ENCODE data around the gene FHAD1.

The FHAD1 gene

GRCh38 chr1:15271196-15271595, 24.2 kb downstream of the FHAD1 start:
- 67% methylated on average over 7 of the region's 7 CpGs for WGBS
- no peak overlapping the region for H3K9ac ChIP-seq (ENCODE audit: low read depth, low read length)
- no peak overlapping the region for H3K27ac ChIP-seq (ENCODE audit: low read depth, low read length)
- no peak overlapping the region for H3K4me3 ChIP-seq (ENCODE audit: low read length)
- H3K9me3 ChIP-seq (ENCODE audit: insufficient read depth, low read depth, low read length), result no peaks in the 10 kb centered on the region
- H3K36me3 ChIP-seq (ENCODE audit: insufficient read depth, low read length), result no peaks in the 10 kb centered on the region
- H3K27me3 ChIP-seq (ENCODE audit: insufficient read depth, low read length), result peaks cover 4% of the 10 kb centered on the region; the same call in 1 of the 2 replicates
- H3K4me1 ChIP-seq (ENCODE audit: insufficient read depth, low read length), result no peaks in the 10 kb centered on the region

GRCh38 chr1:15272009-15272781, 25.2 kb downstream of the FHAD1 start:
- peaks cover 4% of the 10 kb centered on the region; the same call in 1 of the 2 replicates for H3K27me3 ChIP-seq (ENCODE audit: insufficient read depth, low read length)
- whole genome bisulfite sequencing, result 37% methylated on average over 26 of the region's 26 CpGs
- H3K9ac ChIP-seq (ENCODE audit: low read depth, low read length), result no peak overlapping the region
- H3K27ac ChIP-seq (ENCODE audit: low read depth, low read length), result no peak overlapping the region
- H3K9me3 ChIP-seq (ENCODE audit: insufficient read depth, low read depth, low read length), result no peaks in the 10 kb centered on the region
- no peak overlapping the region for H3K4me3 ChIP-seq (ENCODE audit: low read length)
- no peaks in the 10 kb centered on the region for H3K36me3 ChIP-seq (ENCODE audit: insufficient read depth, low read length)
- H3K4me1 ChIP-seq (ENCODE audit: insufficient read depth, low read length), result no peaks in the 10 kb centered on the region

GRCh38 chr1:15272782-15273127, 25.7 kb downstream of the FHAD1 start:
- Histone ChIP-seq H3K27me3 (ENCODE audit: insufficient read depth, low read length) (peaks cover 4% of the 10 kb centered on the region; the same call in 1 of the 2 replicates), H3K9ac (ENCODE audit: low read depth, low read length) (no peak overlapping the region), H3K27ac (ENCODE audit: low read depth, low read length) (no peak overlapping the region), H3K9me3 (ENCODE audit: insufficient read depth, low read depth, low read length) (no peaks in the 10 kb centered on the region), H3K4me3 (ENCODE audit: low read length) (no peak overlapping the region), H3K36me3 (ENCODE audit: insufficient read depth, low read length) (no peaks in the 10 kb centered on the region), H3K4me1 (ENCODE audit: insufficient read depth, low read length) (no peaks in the 10 kb centered on the region)
- WGBS, result 62% methylated on average over 7 of the region's 7 CpGs

GRCh38 chr1:15273274-15273673, 26.3 kb downstream of the FHAD1 start:
- Histone ChIP-seq H3K4me1 (ENCODE audit: insufficient read depth, low read length) (no peaks in the 10 kb centered on the region), H3K9me3 (ENCODE audit: insufficient read depth, low read depth, low read length) (no peaks in the 10 kb centered on the region), H3K4me3 (ENCODE audit: low read length) (no peak overlapping the region), H3K36me3 (ENCODE audit: insufficient read depth, low read length) (no peaks in the 10 kb centered on the region), H3K9ac (ENCODE audit: low read depth, low read length) (no peak overlapping the region), H3K27me3 (ENCODE audit: insufficient read depth, low read length) (peaks cover 4% of the 10 kb centered on the region; the same call in 1 of the 2 replicates), H3K27ac (ENCODE audit: low read depth, low read length) (no peak overlapping the region)
- 86% methylated on average over 2 of the region's 2 CpGs for WGBS

- Histone ChIP-seq H3K4me3 (ENCODE audit: low read length) (no peak overlapping the region), H3K4me1 (ENCODE audit: insufficient read depth, low read length) (no peaks in the 10 kb centered on the region), H3K36me3 (ENCODE audit: insufficient read depth, low read length) (no peaks in the 10 kb centered on the region), H3K27ac (ENCODE audit: low read depth, low read length) (no peak overlapping the region), H3K9me3 (ENCODE audit: insufficient read depth, low read depth, low read length) (no peaks in the 10 kb centered on the region), H3K9ac (ENCODE audit: low read depth, low read length) (no peak overlapping the region), H3K27me3 (ENCODE audit: insufficient read depth, low read length) (peaks cover 4% of the 10 kb centered on the region; the same call in 1 of the 2 replicates)
- WGBS, result 89% methylated on average over 10 of the region's 10 CpGs
These were observed 29.1 kb downstream of the FHAD1 start for GRCh38 chr1:15275921-15276683.

DNA sequence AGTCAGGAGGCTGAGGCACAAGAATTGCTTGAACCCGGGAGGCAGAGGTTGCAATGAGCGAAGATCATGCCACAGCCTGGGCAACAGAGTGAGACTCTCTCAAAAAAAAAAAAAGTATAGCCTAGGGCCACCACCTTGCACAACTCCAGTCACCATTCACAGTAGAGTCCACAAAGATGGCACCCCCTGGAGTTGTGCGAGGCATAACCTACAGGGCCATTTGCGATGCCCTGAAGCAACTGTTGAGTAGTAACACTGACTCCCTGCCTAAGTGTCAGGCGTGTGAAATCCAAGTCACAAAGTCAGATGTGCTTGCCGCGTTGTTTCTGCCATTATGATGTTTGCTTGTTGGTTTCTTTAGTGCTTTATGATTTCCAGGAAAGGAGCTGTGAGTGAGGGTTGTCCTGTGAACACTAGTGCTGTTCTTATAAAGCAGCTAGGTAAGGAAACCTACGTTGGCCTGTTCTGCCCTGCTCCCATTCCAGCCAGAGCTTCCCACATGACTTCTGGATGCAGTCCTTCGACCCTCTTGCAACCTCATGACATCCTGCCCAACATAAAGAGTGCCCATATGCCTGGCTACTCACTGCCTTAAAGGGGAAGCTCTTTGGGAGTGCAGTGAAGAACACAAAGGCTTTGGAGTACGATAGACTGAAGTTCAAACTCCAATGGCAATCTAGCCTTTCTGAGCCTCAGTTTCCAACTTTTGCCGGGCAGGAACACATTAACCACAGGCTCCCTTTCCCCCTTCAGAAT, 29.8 kb downstream of the FHAD1 start:
- H3K4me1 ChIP-seq (ENCODE audit: insufficient read depth, low read length), result no peaks in the 10 kb centered on the region
- WGBS, result 92% methylated on average over 11 of the region's 11 CpGs

GRCh38 chr1:15277447-15277838, 30.4 kb downstream of the FHAD1 start:
- Histone ChIP-seq H3K36me3 (ENCODE audit: insufficient read depth, low read length) (no peaks in the 10 kb centered on the region), H3K4me3 (ENCODE audit: low read length) (no peak overlapping the region), H3K9ac (ENCODE audit: low read depth, low read length) (no peak overlapping the region), H3K9me3 (ENCODE audit: insufficient read depth, low read depth, low read length) (no peaks in the 10 kb centered on the region), H3K27me3 (ENCODE audit: insufficient read depth, low read length) (no peaks in the 10 kb centered on the region), H3K27ac (ENCODE audit: low read depth, low read length) (no peak overlapping the region), H3K4me1 (ENCODE audit: insufficient read depth, low read length) (no peaks in the 10 kb centered on the region)
- 94% methylated on average over 5 of the region's 5 CpGs for WGBS

More for the DNA sequence above, 29.8 kb downstream of the FHAD1 start:
- H3K4me3 ChIP-seq (ENCODE audit: low read length), result no peak overlapping the region
- no peak overlapping the region for H3K9ac ChIP-seq (ENCODE audit: low read depth, low read length)
- peaks cover 4% of the 10 kb centered on the region; the same call in 1 of the 2 replicates for H3K27me3 ChIP-seq (ENCODE audit: insufficient read depth, low read length)
- H3K27ac ChIP-seq (ENCODE audit: low read depth, low read length), result no peak overlapping the region
- H3K36me3 ChIP-seq (ENCODE audit: insufficient read depth, low read length), result no peaks in the 10 kb centered on the region
- H3K9me3 ChIP-seq (ENCODE audit: insufficient read depth, low read depth, low read length), result no peaks in the 10 kb centered on the region

- H3K9me3 ChIP-seq (ENCODE audit: insufficient read depth, low read depth, low read length), result no peaks in the 10 kb centered on the region
- no peaks in the 10 kb centered on the region for H3K4me1 ChIP-seq (ENCODE audit: insufficient read depth, low read length)
- whole genome bisulfite sequencing, result 80% methylated on average over 2 of the region's 4 CpGs
- no peak overlapping the region for H3K9ac ChIP-seq (ENCODE audit: low read depth, low read length)
- H3K4me3 ChIP-seq (ENCODE audit: low read length), result no peak overlapping the region
- H3K36me3 ChIP-seq (ENCODE audit: insufficient read depth, low read length), result no peaks in the 10 kb centered on the region
- no peaks in the 10 kb centered on the region for H3K27me3 ChIP-seq (ENCODE audit: insufficient read depth, low read length)
- no peak overlapping the region for H3K27ac ChIP-seq (ENCODE audit: low read depth, low read length)
These were observed 30.9 kb downstream of the FHAD1 start for GRCh38 chr1:15277933-15278332.

GRCh38 chr1:15279576-15280230, 32.7 kb downstream of the FHAD1 start:
- Histone ChIP-seq H3K27me3 (ENCODE audit: insufficient read depth, low read length) (no peaks in the 10 kb centered on the region), H3K36me3 (ENCODE audit: insufficient read depth, low read length) (no peaks in the 10 kb centered on the region), H3K27ac (ENCODE audit: low read depth, low read length) (no peak overlapping the region), H3K9me3 (ENCODE audit: insufficient read depth, low read depth, low read length) (no peaks in the 10 kb centered on the region), H3K9ac (ENCODE audit: low read depth, low read length) (no peak overlapping the region), H3K4me3 (ENCODE audit: low read length) (no peak overlapping the region), H3K4me1 (ENCODE audit: insufficient read depth, low read length) (no peaks in the 10 kb centered on the region)
- WGBS, result 91% methylated on average over 10 of the region's 10 CpGs

GRCh38 chr1:15280416-15280815, 33.4 kb downstream of the FHAD1 start:
- no peak overlapping the region for H3K4me3 ChIP-seq (ENCODE audit: low read length)
- no peak overlapping the region for H3K27ac ChIP-seq (ENCODE audit: low read depth, low read length)
- whole genome bisulfite sequencing, result 91% methylated on average over 10 of the region's 10 CpGs
- H3K9ac ChIP-seq (ENCODE audit: low read depth, low read length), result no peak overlapping the region
- H3K36me3 ChIP-seq (ENCODE audit: insufficient read depth, low read length), result no peaks in the 10 kb centered on the region
- no peaks in the 10 kb centered on the region for H3K9me3 ChIP-seq (ENCODE audit: insufficient read depth, low read depth, low read length)
- H3K4me1 ChIP-seq (ENCODE audit: insufficient read depth, low read length), result no peaks in the 10 kb centered on the region
- no peaks in the 10 kb centered on the region for H3K27me3 ChIP-seq (ENCODE audit: insufficient read depth, low read length)
